Uterine smooth muscle cell (primary cell): Measurements from ENCODE around the gene CCDC194. TPM values are rescaled to one million over a fixed set of nuclear protein-coding genes. Genes with fewer than 3 reads are reported as not detected.

Experiments used
- total RNA-seq: library from RNA; depleted of rRNA; stranded (reverse); fragments of >200 nt; gene quantifications from 2 replicates; pipeline ENCODE4 v1.2.3, GENCODE V29; 2014

Gene CCDC194, protein sequence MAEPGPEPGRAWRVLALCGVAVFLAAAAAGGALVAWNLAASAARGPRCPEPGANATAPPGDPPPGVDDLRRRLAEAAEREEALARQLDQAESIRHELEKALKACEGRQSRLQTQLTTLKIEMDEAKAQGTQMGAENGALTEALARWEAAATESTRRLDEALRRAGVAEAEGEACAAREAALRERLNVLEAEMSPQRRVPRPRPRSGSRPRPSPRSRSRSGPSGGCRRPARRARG
- not detected in 2 replicates for total RNA-seq

DNA sequence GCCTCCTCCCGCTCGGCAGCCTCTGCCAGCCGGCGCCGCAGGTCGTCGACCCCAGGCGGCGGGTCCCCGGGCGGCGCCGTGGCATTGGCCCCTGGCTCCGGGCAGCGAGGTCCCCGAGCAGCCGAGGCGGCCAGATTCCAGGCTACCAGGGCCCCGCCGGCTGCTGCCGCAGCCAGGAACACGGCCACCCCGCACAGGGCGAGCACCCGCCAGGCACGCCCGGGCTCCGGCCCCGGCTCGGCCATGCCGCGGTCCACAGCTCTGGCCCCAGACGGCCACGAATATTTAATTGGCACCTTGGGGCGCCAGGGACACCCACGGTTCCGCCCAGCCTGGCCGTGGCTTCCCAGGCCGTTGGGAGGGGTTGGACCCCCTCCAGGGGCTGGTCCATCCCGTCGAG lies at the start of gene CCDC194:
CCDC194 (minus strand) TSS at position 283 of the 400 bp plus-strand sequence; CDS start at position 245, 38 bp downstream.

DNA sequence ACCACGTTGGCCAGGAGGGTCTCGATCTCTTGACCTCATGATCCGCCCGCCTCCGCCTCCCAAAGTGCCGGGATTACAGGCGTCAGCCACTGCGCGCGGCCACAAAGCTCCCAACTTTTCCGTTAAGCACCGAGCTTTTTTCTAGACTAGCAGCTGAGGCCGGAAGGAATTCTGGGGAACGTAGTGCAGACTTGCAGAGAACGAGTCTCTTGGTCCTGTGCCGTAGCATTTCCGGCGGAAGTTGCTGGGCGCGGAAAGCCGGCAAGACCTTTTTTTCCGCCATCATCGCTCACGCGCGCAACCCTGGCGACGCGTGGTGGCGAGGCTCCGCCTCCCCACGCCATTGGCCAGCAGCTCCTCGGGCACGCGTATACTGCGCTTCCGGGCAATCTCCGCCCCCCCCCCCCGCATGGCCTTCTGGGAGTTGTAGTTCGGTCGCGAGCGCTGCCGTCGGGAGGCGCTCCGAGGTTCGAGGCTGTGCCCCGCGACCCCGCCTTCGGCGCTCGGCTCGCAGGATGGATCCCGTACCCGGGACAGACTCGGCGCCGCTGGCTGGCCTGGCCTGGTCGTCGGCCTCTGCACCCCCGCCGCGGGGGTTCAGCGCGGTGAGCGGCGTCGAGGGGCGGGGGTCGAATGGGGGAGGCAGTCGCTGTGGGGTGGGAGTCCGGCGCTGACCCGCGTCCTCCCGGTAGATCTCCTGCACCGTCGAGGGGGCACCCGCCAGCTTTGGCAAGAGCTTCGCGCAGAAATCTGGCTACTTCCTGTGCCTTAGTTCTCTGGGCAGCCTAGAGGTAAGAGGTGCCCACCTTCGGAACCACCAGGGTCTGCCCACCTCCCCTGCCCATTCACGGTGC lies 25.9 kb upstream of the CCDC194 start, which contains the start of gene MVB12A:
MVB12A (plus strand) TSS at position 427 of the 854 bp plus-strand sequence; CDS start at position 516, 89 bp downstream.

DNA sequence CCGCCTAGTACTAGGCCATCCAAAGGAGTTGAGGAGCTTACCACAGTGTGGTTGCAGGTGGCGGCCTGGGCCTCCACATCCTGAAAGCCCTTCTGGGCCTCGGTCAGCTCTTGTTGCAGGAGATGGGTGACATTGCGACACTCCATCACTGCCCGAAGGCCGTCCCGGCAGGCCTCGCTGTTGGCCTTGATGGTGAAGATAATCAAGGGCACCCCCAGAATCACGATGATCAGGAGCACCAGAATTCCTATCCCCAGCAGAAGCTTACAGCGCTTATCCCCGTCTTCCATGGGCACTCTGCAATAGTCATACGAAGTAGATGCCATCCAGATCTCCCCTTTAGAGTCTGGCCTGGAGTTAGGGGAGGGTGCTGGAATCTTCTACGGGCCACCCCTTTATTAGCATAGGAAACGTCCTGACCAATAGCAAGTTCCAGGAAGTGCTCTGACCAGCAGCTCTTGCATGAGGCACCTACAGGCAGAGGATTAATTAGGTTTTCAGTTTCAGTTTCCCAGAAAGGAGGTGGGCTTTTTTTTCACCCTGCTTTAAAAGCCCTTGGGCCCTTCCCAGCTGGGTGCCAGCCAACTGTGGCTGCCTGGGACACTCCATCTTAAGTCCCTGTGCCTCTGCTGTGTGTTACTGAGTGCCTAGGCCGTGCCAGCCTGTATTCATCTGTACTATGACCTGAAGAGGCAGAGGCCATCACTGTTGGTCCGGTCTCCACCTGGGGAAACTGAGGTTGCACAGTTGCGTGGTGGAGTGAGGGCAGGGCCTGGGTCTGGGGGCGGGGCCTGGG lies 11.5 kb upstream of the CCDC194 start, which contains the start of gene BST2:
BST2 (minus strand) TSS at position 381 of the 796 bp plus-strand sequence; CDS start at position 326, 55 bp downstream.

DNA sequence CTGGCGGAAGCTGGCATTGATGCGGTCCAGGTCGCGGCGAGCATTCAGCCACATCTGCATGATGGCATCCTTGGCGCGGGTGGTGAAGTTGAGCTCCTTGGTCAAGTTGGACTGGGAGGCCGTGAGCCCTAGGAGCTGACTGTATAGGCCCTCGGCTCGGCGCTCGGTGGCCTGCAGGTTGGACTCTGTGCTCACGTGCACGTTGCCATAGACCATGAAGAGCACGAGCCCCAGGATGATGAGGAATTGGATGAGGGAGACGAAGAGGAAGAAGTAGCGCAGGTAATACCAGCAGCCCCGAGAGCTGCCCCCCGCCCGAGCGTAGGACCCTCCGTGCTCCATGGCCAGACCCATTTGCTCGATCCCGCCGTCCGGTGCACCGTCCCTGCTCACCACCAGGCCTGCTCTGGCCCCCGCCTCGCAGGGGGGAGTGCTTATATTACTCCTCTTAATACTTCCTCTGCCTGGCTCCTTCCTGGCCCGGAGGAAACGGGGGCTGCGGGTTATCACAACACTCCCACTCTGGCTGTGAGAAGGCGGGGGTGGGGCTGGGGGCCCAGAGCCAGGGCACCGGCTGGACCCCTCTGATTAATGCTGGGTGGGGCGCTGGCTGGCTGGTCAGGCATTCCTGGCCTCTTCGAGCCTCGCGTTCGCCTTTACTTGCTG lies 16.9 kb downstream of the CCDC194 start, which contains the start of gene PLVAP:
PLVAP (minus strand) TSS at position 408 of the 666 bp plus-strand sequence; CDS start at position 354, 54 bp downstream.

Other genes starting within 250 kb of the CCDC194 start
- gene USE1, start 178.8 kb downstream of the CCDC194 start, total RNA-seq: 20.7 and 35.5 TPM in 2 replicates
- gene OCEL1, start 168.0 kb downstream of the CCDC194 start, total RNA-seq: 1.8 and 5.0 TPM in 2 replicates
- gene NR2F6, start 148.3 kb downstream of the CCDC194 start, total RNA-seq: 48.8 and 51.2 TPM in 2 replicates
- under 0.01 TPM in 1 of 2 replicates, not detected in the other for gene USHBP1, start 129.5 kb downstream of the CCDC194 start, total RNA-seq
- 80.6 and 96.4 TPM in 2 replicates for gene BABAM1, start 126.8 kb downstream of the CCDC194 start, total RNA-seq
- 0.44 and 1.00 TPM in 2 replicates for gene ANKLE1, start 112.3 kb downstream of the CCDC194 start, total RNA-seq
- 10.8 and 20.4 TPM in 2 replicates for gene ABHD8, start 90.8 kb downstream of the CCDC194 start, total RNA-seq
- gene MRPL34, start 88.3 kb downstream of the CCDC194 start, total RNA-seq: 33.4 and 35.2 TPM in 2 replicates
- 16.2 and 25.8 TPM in 2 replicates for gene DDA1, start 84.6 kb downstream of the CCDC194 start, total RNA-seq
- 5.4 and 6.3 TPM in 2 replicates for gene ANO8, start 59.3 kb downstream of the CCDC194 start, total RNA-seq
- gene GTPBP3, start 56.6 kb downstream of the CCDC194 start, total RNA-seq: 16.9 and 27.0 TPM in 2 replicates
- 0.22 and 0.50 TPM in 2 replicates for gene PLVAP, start 16.9 kb downstream of the CCDC194 start, total RNA-seq
- 0.77 and 2.1 TPM in 2 replicates for gene BST2, start 11.4 kb upstream of the CCDC194 start, total RNA-seq
- gene MVB12A, start 25.9 kb upstream of the CCDC194 start, total RNA-seq: 36.7 and 38.1 TPM in 2 replicates
- gene TMEM221, start 54.5 kb upstream of the CCDC194 start, total RNA-seq: 0.25 TPM in 1 of 2 replicates, not detected in the other
- not detected in 2 replicates for gene NXNL1, start 66.7 kb upstream of the CCDC194 start, total RNA-seq
- 15.6 and 41.9 TPM in 2 replicates for gene SLC27A1, start 76.3 kb upstream of the CCDC194 start, total RNA-seq
- 38.1 and 64.4 TPM in 2 replicates for gene PGLS, start 117.5 kb upstream of the CCDC194 start, total RNA-seq
- gene COLGALT1, start 161.5 kb upstream of the CCDC194 start, total RNA-seq: 102 and 118 TPM in 2 replicates